DMS53 (cell line): Measurements from ENCODE around the gene RECQL.

ENCODE experiments used
- DNase-seq: peaks from one replicate; lab custom pipeline; 2025; lab: John Stamatoyannopoulos, UW

RECQL gene

GRCh38 chr12:21428241-21428640 is 73.2 kb downstream of the RECQL start:
- DNase-seq, result no peak

- DNase-seq, result peak; percentile 80
These were observed 82.3 kb downstream of the RECQL start for GRCh38 chr12:21419009-21419699.
